ENCODE results near the gene SNAP91.

SNAP91 gene

DNA sequence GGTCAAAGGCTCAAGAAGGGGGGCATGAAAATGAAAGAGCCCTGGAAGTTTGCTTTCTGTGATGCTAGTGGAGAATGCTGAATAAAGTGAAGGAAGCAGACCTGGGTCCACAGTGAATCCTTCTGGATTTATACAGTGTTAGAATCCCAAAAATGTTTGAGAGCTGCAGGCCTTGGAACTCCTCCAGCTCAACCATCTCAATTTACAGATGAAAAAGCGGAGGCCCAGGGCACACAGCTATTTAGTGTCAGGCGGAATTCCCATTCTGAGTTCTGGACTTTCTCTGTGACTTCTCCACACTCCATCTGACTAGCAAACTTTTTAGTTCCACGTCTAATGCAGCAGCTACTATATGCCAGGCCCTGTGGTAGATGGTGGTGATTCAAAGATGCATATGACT is 198.1 kb downstream of the SNAP91 start:
- TF ChIP-seq, protein P1, sequence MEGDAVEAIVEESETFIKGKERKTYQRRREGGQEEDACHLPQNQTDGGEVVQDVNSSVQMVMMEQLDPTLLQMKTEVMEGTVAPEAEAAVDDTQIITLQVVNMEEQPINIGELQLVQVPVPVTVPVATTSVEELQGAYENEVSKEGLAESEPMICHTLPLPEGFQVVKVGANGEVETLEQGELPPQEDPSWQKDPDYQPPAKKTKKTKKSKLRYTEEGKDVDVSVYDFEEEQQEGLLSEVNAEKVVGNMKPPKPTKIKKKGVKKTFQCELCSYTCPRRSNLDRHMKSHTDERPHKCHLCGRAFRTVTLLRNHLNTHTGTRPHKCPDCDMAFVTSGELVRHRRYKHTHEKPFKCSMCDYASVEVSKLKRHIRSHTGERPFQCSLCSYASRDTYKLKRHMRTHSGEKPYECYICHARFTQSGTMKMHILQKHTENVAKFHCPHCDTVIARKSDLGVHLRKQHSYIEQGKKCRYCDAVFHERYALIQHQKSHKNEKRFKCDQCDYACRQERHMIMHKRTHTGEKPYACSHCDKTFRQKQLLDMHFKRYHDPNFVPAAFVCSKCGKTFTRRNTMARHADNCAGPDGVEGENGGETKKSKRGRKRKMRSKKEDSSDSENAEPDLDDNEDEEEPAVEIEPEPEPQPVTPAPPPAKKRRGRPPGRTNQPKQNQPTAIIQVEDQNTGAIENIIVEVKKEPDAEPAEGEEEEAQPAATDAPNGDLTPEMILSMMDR (IDR thresholded peaks at IDR 0.05; ENCODE audit: low read depth, low read length, missing control alignments), result no peak
- DNase-seq (ENCODE audit: low read depth), result no peak
- no peak overlapping the region for H3K4me3 ChIP-seq (ENCODE audit: low read depth, low read length)

DNA sequence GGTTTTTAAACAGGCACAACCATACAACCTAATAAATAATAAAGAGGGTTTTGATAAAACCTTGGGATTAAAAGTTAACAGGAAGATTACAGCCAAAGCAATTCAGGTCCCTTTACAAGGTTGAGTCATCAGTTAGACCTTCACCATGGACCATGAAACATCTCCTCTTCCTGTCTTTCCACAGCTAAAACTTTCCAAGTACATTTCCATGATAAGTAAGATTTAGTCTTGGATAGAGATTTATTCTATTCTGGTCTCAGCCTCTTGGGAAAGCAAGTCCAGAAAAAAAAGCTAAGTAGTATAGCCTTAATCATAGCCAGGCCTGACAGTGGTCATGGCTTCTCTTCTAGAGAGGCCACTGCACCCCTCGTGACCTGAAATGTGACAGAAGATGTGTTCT is 199.5 kb downstream of the SNAP91 start:
- TF ChIP-seq, protein P1 (IDR thresholded peaks at IDR 0.05; ENCODE audit: low read depth, low read length, missing control alignments), result no peak
- no peak for DNase-seq (ENCODE audit: low read depth)
- no peak overlapping the region for H3K4me3 ChIP-seq (ENCODE audit: low read depth, low read length)

DNA sequence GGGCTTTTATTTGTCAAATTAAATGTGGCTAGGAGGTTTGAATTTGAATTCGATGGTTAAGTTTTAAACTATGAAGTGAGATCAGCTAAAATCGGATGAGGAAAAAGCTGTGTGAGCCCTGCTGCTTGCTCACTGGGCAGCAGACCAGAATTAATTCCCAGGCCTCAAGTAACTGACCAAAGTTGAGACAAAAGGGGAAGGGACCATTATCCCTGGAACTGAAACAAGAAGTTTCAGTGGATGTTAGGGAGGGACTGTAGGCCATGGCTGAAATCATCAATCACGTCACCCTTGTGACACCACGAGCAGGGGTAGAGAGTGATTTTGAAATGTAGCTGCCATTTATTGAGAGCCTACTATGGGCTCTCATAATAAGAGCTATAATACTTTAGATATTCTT is 203.5 kb downstream of the SNAP91 start:
- H3K4me3 ChIP-seq (ENCODE audit: low read depth, low read length), result no peak overlapping the region
- DNase-seq (ENCODE audit: low read depth), result no peak
- TF ChIP-seq, protein P1 (IDR thresholded peaks at IDR 0.05; ENCODE audit: low read depth, low read length, missing control alignments), result no peak

Data from GM12864 (cell line).